Measurements from ENCODE around the gene ACTL6A.
"Not testable (repeated sequence)": the region's sequence is repeated elsewhere in the genome, so short reads cannot be mapped to it uniquely, and the experiment has no call there.

ACTL6A gene

GRCh38 chr3:179562591-179563270 lies at the start of gene ACTL6A:
Gene ACTL6A, plus strand, starts transcription at chr3:179562926. Its CDS starts 167 bp downstream, at chr3:179563093.
- DNase-seq (ENCODE audit: extremely low read depth, low read depth) = peak; percentile 98
- TF ChIP-seq CTCF (IDR thresholded peaks at IDR 0.05; ENCODE audit: low read depth, low read length) = no peak

GRCh38 chr3:179513862-179514261 lies 48.9 kb upstream of the ACTL6A start:
- TF ChIP-seq CTCF (IDR thresholded peaks at IDR 0.05; ENCODE audit: low read depth, low read length) = no peak
- no peak for DNase-seq (ENCODE audit: extremely low read depth, low read depth)

GRCh38 chr3:179516461-179517251 lies 46.1 kb upstream of the ACTL6A start:
- not testable (repeated sequence) for DNase-seq (ENCODE audit: extremely low read depth, low read depth)

- TF ChIP-seq CTCF (IDR thresholded peaks at IDR 0.05; ENCODE audit: low read depth, low read length) = no peak
- DNase-seq (ENCODE audit: extremely low read depth, low read depth) = no peak
Measured at GRCh38 chr3:179526482-179526881, 36.2 kb upstream of the ACTL6A start.

- peak; percentile 25 for DNase-seq (ENCODE audit: extremely low read depth, low read depth)
- TF ChIP-seq CTCF (IDR thresholded peaks at IDR 0.05; ENCODE audit: low read depth, low read length) = no peak
Measured at GRCh38 chr3:179526989-179527391, 35.7 kb upstream of the ACTL6A start.

GRCh38 chr3:179528772-179529171 lies 34.0 kb upstream of the ACTL6A start:
- DNase-seq (ENCODE audit: extremely low read depth, low read depth) = no peak

GRCh38 chr3:179531576-179531975 lies 31.1 kb upstream of the ACTL6A start:
- no peak for TF ChIP-seq CTCF (IDR thresholded peaks at IDR 0.05; ENCODE audit: low read depth, low read length)
- DNase-seq (ENCODE audit: extremely low read depth, low read depth) = no peak

More at GRCh38 chr3:179528772-179529171, 34.0 kb upstream of the ACTL6A start:
- no peak for TF ChIP-seq CTCF (IDR thresholded peaks at IDR 0.05; ENCODE audit: low read depth, low read length)

All from AG09319 (cell line).